ENCODE results near the gene ATP2C2.

The ATP2C2 gene

GRCh38 chr16:84507011-84507982 lies 139.0 kb downstream of the ATP2C2 start:
- ATAC-seq (replicated peaks) (no peak), DNase-seq (peak in 1 of 3 experiments; percentile 30)
- Mint-ChIP-seq H3K27ac (peak overlapping the region in 1 of 2 donors; percentile 26), H3K4me1 (ENCODE audit: low read depth in 2 of 2) (peaks cover 32 to 41% of the 10 kb centered on the region in 2 donors), H3K36me3 (ENCODE audit: insufficient read depth) (peaks cover 11% of the 10 kb centered on the region), H3K27me3 (no peaks in the 10 kb centered on the region), H3K9me3 (no peaks in the 10 kb centered on the region), H3K4me3 (peak overlapping the region; percentile 90)

- Mint-ChIP-seq H3K27ac (peak overlapping the region in 1 of 2 donors; percentile 82), H3K36me3 (ENCODE audit: insufficient read depth) (peaks cover 11% of the 10 kb centered on the region), H3K4me3 (peak overlapping the region in 1 of 2 donors; percentile 90), H3K9me3 (no peaks in the 10 kb centered on the region), H3K27me3 (no peaks in the 10 kb centered on the region), H3K4me1 (ENCODE audit: low read depth in 2 of 2) (peaks cover 38 to 42% of the 10 kb centered on the region in 2 donors)
- ATAC-seq (replicated peaks) (no peak), DNase-seq (no peak)
Measured at GRCh38 chr16:84508502-84508901, 140.2 kb downstream of the ATP2C2 start.

GRCh38 chr16:84509032-84509950 lies 141.0 kb downstream of the ATP2C2 start:
- Mint-ChIP-seq H3K27me3 (no peaks in the 10 kb centered on the region), H3K4me3 (no peak overlapping the region), H3K4me1 (ENCODE audit: low read depth in 2 of 2) (peaks cover 40 to 45% of the 10 kb centered on the region in 2 donors), H3K9me3 (no peaks in the 10 kb centered on the region), H3K36me3 (ENCODE audit: insufficient read depth) (peaks cover 8% of the 10 kb centered on the region), H3K27ac (no peak overlapping the region)
- ATAC-seq (replicated peaks) (no peak), DNase-seq (no peak)

GRCh38 chr16:84511180-84511800 lies 143.0 kb downstream of the ATP2C2 start:
- H3K4me1 Mint-ChIP-seq (ENCODE audit: low read depth in 2 of 2): peaks cover 42 to 43% of the 10 kb centered on the region in 2 donors
- H3K36me3 Mint-ChIP-seq (ENCODE audit: insufficient read depth): peaks cover 8% of the 10 kb centered on the region
- peak overlapping the region in 1 of 2 donors; percentile 9 for H3K4me3 Mint-ChIP-seq
- no peaks in the 10 kb centered on the region for H3K27me3 Mint-ChIP-seq
- H3K9me3 Mint-ChIP-seq: no peaks in the 10 kb centered on the region
- no peak overlapping the region for H3K27ac Mint-ChIP-seq
- DNase-seq (peak; percentile 79 to 88 (median 84)), ATAC-seq (replicated peaks) (peak; percentile 24)

- ATAC-seq (replicated peaks) (no peak), DNase-seq (no peak)
- no peak overlapping the region for H3K27ac Mint-ChIP-seq
- peak overlapping the region in 1 of 2 donors; percentile 9 for H3K4me3 Mint-ChIP-seq
- no peaks in the 10 kb centered on the region for H3K27me3 Mint-ChIP-seq
- peaks cover 46 to 48% of the 10 kb centered on the region in 2 donors for H3K4me1 Mint-ChIP-seq (ENCODE audit: low read depth in 2 of 2)
- no peaks in the 10 kb centered on the region for H3K9me3 Mint-ChIP-seq
- H3K36me3 Mint-ChIP-seq (ENCODE audit: insufficient read depth): peaks cover 8% of the 10 kb centered on the region
Measured at GRCh38 chr16:84511831-84512230, 143.5 kb downstream of the ATP2C2 start.

GRCh38 chr16:84513123-84513522 lies 144.8 kb downstream of the ATP2C2 start:
- DNase-seq (no peak), ATAC-seq (replicated peaks) (no peak)
- peak overlapping the region in 1 of 2 donors; percentile 72 for H3K4me3 Mint-ChIP-seq
- peaks cover 41 to 46% of the 10 kb centered on the region in 2 donors for H3K4me1 Mint-ChIP-seq (ENCODE audit: low read depth in 2 of 2)
- no peaks in the 10 kb centered on the region for H3K27me3 Mint-ChIP-seq
- no peaks in the 10 kb centered on the region for H3K9me3 Mint-ChIP-seq
- peaks cover 4% of the 10 kb centered on the region for H3K36me3 Mint-ChIP-seq (ENCODE audit: insufficient read depth)
- H3K27ac Mint-ChIP-seq: peak overlapping the region; percentile 85 to 86

GRCh38 chr16:84513666-84514065 lies 145.3 kb downstream of the ATP2C2 start:
- H3K4me1 Mint-ChIP-seq (ENCODE audit: low read depth in 2 of 2): peaks cover 41 to 48% of the 10 kb centered on the region in 2 donors
- ATAC-seq (replicated peaks): no peak
- no peaks in the 10 kb centered on the region for H3K27me3 Mint-ChIP-seq
- peak overlapping the region; percentile 85 to 86 for H3K27ac Mint-ChIP-seq
- DNase-seq: no peak
- no peaks in the 10 kb centered on the region for H3K9me3 Mint-ChIP-seq
- H3K36me3 Mint-ChIP-seq (ENCODE audit: insufficient read depth): peaks cover 5% of the 10 kb centered on the region
- H3K4me3 Mint-ChIP-seq: peak overlapping the region; percentile 19 to 72

All from effector memory CD8-positive, alpha-beta T cell (primary cell).